ENCODE measurements around the gene CHST1. TPM values are rescaled to one million over a fixed set of nuclear protein-coding genes. Genes with fewer than 3 reads are reported as not detected.

Gene CHST1
- total RNA-seq, 1 donor from 2014 or later: 4.9 TPM

DNA sequence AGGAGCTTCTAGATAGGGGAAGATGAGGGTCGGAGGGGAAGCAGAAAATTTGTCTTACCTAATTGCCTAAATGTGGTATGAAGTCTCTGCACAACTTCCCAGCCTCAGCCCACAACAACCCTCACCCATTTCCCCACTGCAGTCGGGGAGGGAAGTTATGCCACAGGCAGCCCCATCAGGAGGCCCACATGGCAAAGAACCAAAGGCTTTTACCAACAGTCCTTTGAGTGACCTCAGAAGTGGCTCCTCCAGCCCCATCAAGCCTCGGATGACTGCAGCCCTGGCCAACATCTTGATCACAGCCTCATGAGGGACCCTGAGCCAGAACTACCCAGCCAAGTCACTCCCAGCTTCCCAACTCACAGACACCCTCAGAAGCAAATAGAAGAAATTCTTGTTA, 54.8 kb downstream of the CHST1 start:
- no peak for DNase-seq
- intact Hi-C loops (cut with DNase I): no loop called here
- H3K4me3 ChIP-seq: no peak overlapping the region
- no peaks in the 10 kb centered on the region for H3K36me3 ChIP-seq
- H3K27ac ChIP-seq: no peak overlapping the region
- TF ChIP-seq CTCF (IDR thresholded peaks at IDR 0.05): no peak
- H3K9me3 ChIP-seq: no peaks in the 10 kb centered on the region
- peak; percentile 53 for ATAC-seq
- H3K4me1 ChIP-seq: no peaks in the 10 kb centered on the region
- H3K27me3 ChIP-seq: no peaks in the 10 kb centered on the region

DNA sequence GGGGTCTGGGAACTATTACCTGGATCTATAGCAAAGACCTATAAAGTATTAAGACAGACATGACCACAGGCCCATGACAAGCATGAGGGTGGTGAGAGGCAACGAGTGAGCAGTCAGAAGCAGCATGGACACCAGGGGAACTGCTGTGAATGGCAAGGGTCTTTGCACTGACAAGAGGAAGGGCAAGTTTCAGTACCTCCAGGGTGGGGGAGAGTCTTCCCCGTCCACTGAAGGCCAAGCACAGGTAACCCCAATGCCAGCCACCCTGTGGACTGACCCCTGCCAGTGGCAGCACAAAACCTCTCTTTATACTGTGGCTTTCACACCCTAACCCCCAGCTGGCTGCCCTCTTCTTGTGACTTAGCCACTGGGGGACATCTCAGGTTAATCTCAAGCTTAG, 55.5 kb downstream of the CHST1 start:
- H3K4me3 ChIP-seq: no peak overlapping the region
- intact Hi-C loops (cut with DNase I): no loop called here
- no peak for TF ChIP-seq CTCF (IDR thresholded peaks at IDR 0.05)
- no peaks in the 10 kb centered on the region for H3K36me3 ChIP-seq
- no peak for ATAC-seq
- no peak for DNase-seq
- no peaks in the 10 kb centered on the region for H3K27me3 ChIP-seq
- no peaks in the 10 kb centered on the region for H3K4me1 ChIP-seq
- H3K9me3 ChIP-seq: no peaks in the 10 kb centered on the region
- no peak overlapping the region for H3K27ac ChIP-seq

- ATAC-seq: no peak
- no peak overlapping the region for H3K27ac ChIP-seq
- H3K9me3 ChIP-seq: no peaks in the 10 kb centered on the region
- no peaks in the 10 kb centered on the region for H3K36me3 ChIP-seq
- peaks cover 3% of the 10 kb centered on the region for H3K4me1 ChIP-seq
- no peak for TF ChIP-seq CTCF (IDR thresholded peaks at IDR 0.05)
- DNase-seq: no peak
- H3K27me3 ChIP-seq: peaks cover 2% of the 10 kb centered on the region
- intact Hi-C loops (cut with DNase I): no loop called here
- H3K4me3 ChIP-seq: no peak overlapping the region
Measured at GRCh38 chr11:45609337-45609736, 56.1 kb downstream of the CHST1 start.

- H3K27ac ChIP-seq: no peak overlapping the region
- no peak for TF ChIP-seq CTCF (IDR thresholded peaks at IDR 0.05)
- H3K4me1 ChIP-seq: peaks cover 4% of the 10 kb centered on the region
- H3K27me3 ChIP-seq: peaks cover 5% of the 10 kb centered on the region
- no peaks in the 10 kb centered on the region for H3K36me3 ChIP-seq
- intact Hi-C loops (cut with DNase I): no loop called here
- peak; percentile 42 for ATAC-seq
- H3K4me3 ChIP-seq: no peak overlapping the region
- no peak for DNase-seq
- no peaks in the 10 kb centered on the region for H3K9me3 ChIP-seq
Measured at GRCh38 chr11:45607995-45608394, 57.4 kb downstream of the CHST1 start.

DNA sequence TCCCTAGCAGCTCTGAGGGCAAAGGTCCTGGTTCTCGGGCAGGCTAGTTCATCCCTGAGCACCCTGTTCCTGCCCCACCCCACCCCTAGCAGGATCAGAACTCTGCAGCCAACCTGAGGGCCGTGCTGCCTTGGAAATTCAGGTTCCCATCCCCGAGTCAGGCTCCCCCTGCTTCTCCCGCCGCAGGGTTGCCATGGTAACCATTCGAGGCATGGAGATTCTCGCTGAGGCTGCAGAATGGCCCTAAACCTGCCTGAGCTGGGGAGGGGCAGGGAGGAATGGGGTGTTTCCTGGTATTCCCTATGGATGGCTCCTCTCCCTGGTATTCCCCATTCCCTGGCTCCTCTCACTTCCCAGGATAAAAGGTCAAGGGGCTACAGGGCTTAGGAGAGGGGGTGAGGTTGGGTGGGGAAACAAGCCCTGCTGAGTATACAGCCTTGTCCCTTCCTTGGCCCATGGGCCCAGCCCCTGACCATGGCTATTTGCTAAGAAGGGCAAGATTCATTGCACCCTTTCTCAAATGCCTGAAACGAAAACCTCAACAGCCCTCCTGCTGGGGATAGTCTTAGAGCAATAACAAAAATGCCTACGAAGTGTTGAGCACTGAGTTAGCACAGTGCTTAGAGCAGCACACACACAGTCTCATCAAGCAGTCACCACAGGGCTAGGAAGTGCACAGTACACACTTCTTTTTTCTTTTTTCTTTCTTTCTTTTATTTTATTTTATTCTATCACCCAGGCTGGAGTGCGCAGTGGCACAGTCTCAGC, 58.7 kb downstream of the CHST1 start:
- no peak for TF ChIP-seq CTCF (IDR thresholded peaks at IDR 0.05)
- Histone ChIP-seq H3K27me3 (peaks cover 5% of the 10 kb centered on the region), H3K27ac (no peak overlapping the region), H3K4me1 (peaks cover 4% of the 10 kb centered on the region), H3K4me3 (no peak overlapping the region), H3K9me3 (no peaks in the 10 kb centered on the region), H3K36me3 (no peaks in the 10 kb centered on the region)
- ATAC-seq (no peak), DNase-seq (no peak)
- intact Hi-C loops (cut with DNase I): no loop called here
